ENCODE results near the gene CATSPER1.
"Not testable (repeated sequence)": the region's sequence is repeated elsewhere in the genome, so short reads cannot be mapped to it uniquely, and the experiment has no call there.

CATSPER1 gene

GRCh38 chr11:66051766-66052663 is 25.7 kb upstream of the CATSPER1 start, which contains the start of gene SF3B2:
SF3B2 (plus strand) TSS chr11:66052364; CDS start chr11:66052385, 21 bp downstream.
- DNase-seq = peak; percentile 99

GRCh38 chr11:66051371-66051765 is 25.1 kb upstream of the CATSPER1 start:
- no peak for DNase-seq

GRCh38 chr11:66050581-66051231 is 24.4 kb upstream of the CATSPER1 start:
- DNase-seq = no peak

- no peak for DNase-seq
Measured at GRCh38 chr11:66048547-66049323, 22.5 kb upstream of the CATSPER1 start, which contains the start of gene GAL3ST3. GAL3ST3 (minus strand) TSS chr11:66049161; CDS start chr11:66045415, 3,746 bp downstream.

- DNase-seq = no peak
Measured at GRCh38 chr11:66047541-66048365, 21.5 kb upstream of the CATSPER1 start.

GRCh38 chr11:66046901-66047300 is 20.6 kb upstream of the CATSPER1 start:
- DNase-seq = no peak

GRCh38 chr11:66045177-66045639 is 18.9 kb upstream of the CATSPER1 start:
- DNase-seq = peak; percentile 90

- no peak for DNase-seq
Measured at GRCh38 chr11:66044757-66045156, 18.5 kb upstream of the CATSPER1 start.

GRCh38 chr11:66042996-66043906 is 17.0 kb upstream of the CATSPER1 start:
- no peak for DNase-seq

- DNase-seq = no peak
Measured at GRCh38 chr11:66042227-66042995, 16.1 kb upstream of the CATSPER1 start.

- DNase-seq = no peak
Measured at GRCh38 chr11:66039765-66040164, 13.5 kb upstream of the CATSPER1 start.

GRCh38 chr11:66037327-66037726 is 11.0 kb upstream of the CATSPER1 start:
- no peak for DNase-seq

GRCh38 chr11:66036334-66036710 is 10.0 kb upstream of the CATSPER1 start:
- DNase-seq = no peak

GRCh38 chr11:66035653-66036333 is 9.5 kb upstream of the CATSPER1 start:
- no peak for DNase-seq

GRCh38 chr11:66032957-66033735 is 6.9 kb upstream of the CATSPER1 start:
- DNase-seq = no peak

GRCh38 chr11:66023186-66023440 is 3.2 kb downstream of the CATSPER1 start:
- not testable (repeated sequence) for DNase-seq

- DNase-seq = peak; percentile 85
Measured at GRCh38 chr11:66022401-66023185, 3.7 kb downstream of the CATSPER1 start.

All from hematopoietic multipotent progenitor cell treated with erythropoietin and hydrocortisone succinate and interleukin-3 and kit ligand, for 6 days (in vitro differentiated cells).